GM19099 (cell line): ENCODE data around the gene EMILIN1.

ENCODE experiments used
- POLR2A ChIP-seq: IDR thresholded peaks from 3 replicates; pipeline ENCODE4 v1.6.1; 2011; ENCODE audit warnings: low read depth; ENCODE audit not compliant: insufficient read length; ENCODE audit errors: extremely low read depth

Gene EMILIN1

GRCh38 chr2:27093430-27094352, 15.3 kb downstream of the EMILIN1 start:
- TF ChIP-seq POLR2A = no peak

DNA sequence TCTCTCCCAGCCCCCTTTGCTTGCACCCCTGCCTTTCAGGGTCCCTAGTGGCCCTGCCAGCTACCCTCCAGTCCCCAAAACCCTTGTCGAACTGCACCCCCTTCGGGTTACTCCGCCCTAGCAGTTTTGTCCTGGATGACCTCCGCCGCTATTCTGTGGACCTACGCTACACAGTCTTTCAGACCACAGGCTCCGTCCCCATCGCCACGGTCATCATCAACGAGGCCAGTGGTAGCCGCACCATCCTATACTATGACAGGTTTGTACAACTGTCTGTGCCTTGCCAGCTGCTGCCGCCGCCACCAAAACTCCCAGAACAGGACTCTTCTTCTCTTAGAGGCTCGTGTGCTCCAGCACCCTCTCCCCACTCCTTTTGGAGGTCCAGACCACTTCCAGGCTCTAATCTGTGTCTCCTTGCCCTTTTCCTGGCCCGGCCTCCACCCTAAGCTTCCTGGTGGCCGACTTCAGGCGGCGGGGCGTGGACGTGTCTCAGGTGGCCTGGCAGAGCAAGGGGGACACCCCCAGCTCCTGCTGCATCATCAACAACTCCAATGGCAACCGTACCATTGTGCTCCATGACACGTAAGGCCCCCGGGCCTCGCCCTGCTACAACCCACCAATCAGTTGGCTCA, 16.1 kb downstream of the EMILIN1 start:
- TF ChIP-seq POLR2A = no peak

DNA sequence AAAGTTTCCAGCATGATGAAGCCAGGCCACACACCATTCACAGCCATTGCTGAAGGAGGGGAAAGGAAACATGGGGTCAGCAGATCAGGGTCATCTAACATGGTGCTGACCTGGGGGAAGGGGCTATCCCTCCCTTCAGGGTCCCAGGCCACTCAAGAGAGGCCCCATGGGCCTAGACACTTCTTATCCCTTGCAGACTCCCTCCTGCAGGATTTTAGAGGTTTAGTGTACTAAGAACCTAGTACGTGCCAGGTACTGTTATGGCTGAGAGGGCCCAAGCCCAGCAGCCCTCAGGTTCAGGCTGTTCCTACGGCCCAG, 17.0 kb downstream of the EMILIN1 start:
- TF ChIP-seq POLR2A = no peak

DNA sequence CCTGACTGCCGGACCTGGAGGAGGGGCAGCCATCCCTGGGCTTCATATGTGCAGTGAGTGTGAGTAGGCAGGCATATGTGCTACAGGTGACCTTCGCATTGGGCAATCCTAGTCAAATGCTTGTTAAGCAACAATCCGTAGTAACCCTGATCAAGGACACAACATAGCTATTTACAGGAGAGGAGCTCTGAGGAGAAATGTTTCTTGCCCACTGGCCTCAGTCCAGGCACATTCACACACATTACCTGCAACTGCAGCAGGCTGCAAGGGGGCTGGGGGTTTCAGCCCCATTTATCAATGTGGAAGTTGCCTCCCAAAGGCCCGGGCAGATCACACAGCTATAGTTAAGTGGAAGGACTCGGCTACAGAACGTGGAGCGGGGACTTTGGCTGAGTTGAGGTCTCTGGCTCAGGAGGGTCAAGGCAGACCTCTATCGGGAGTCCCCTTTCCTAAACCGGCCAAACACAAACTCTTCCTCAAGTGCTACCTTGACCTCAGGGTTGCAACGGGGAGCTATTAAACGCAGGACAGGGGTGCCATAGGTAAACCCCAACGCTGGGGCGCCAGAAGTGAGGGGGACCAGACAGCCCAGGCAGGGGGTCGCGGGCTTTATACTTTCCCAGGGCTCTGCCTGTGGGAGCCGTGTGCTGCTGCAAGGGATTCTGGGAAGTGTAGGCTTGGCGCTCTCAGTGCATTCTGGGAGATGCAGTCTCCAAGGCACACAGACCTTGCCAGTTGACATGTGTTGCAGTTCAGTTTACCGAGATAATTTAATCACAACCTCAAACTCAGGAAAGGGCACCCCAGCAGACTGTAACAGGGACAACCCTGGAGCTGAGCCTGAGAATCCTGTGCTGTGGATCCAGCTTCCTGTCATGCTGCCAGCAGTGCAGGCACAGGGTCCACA, 17.6 kb downstream of the EMILIN1 start:
- TF ChIP-seq POLR2A = no peak

- no peak for TF ChIP-seq POLR2A
Observed at GRCh38 chr2:27096748-27097297, 18.4 kb downstream of the EMILIN1 start.

DNA sequence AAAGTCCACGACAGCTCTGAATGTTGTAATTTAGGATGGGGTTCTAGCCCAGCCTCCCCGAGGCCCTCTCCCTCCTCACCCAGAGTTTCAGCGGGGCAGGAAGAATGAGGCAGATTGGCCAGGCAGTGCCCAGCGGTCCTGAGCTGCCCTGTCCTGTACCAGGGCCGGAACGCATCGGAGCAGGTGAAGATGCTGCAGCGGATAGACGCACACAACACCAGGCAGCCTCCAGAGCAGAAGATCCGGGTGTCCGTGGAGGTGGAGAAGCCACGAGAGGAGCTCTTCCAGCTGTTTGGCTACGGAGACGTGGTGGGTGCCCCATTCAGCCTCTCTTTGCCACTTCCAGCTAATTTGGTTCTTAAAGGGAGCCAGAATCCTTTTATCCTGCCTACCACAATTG, 18.9 kb downstream of the EMILIN1 start:
- no peak for TF ChIP-seq POLR2A

DNA sequence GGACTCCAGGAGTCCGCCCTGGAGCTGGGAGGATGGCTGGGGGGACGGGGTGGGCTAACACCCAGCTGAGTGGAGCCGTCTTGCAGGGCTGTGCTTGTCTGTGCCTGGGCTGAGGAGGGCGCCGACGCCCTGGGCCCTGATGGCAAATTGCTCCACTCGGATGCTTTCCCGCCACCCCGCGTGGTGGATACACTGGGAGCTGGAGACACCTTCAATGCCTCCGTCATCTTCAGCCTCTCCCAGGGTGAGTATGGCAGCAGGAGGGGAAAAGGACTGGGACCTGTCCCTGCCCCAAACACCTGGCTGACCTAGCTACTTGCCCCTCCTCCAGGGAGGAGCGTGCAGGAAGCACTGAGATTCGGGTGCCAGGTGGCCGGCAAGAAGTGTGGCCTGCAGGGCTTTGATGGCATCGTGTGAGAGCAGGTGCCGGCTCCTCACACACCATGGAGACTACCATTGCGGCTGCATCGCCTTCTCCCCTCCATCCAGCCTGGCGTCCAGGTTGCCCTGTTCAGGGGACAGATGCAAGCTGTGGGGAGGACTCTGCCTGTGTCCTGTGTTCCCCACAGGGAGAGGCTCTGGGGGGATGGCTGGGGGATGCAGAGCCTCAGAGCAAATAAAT, 21.0 kb downstream of the EMILIN1 start:
- TF ChIP-seq POLR2A = no peak

DNA sequence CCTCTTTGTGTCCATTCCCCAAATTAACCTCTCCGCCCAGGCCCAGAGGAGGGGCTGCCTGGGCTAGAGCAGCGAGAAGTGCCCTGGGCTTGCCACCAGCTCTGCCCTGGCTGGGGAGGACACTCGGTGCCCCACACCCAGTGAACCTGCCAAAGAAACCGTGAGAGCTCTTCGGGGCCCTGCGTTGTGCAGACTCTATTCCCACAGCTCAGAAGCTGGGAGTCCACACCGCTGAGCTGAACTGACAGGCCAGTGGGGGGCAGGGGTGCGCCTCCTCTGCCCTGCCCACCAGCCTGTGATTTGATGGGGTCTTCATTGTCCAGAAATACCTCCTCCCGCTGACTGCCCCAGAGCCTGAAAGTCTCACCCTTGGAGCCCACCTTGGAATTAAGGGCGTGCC, 21.6 kb downstream of the EMILIN1 start:
- no peak for TF ChIP-seq POLR2A

GRCh38 chr2:27102329-27102728, 23.9 kb downstream of the EMILIN1 start:
- TF ChIP-seq POLR2A = no peak

GRCh38 chr2:27105981-27106380, 27.6 kb downstream of the EMILIN1 start:
- TF ChIP-seq POLR2A = no peak

DNA sequence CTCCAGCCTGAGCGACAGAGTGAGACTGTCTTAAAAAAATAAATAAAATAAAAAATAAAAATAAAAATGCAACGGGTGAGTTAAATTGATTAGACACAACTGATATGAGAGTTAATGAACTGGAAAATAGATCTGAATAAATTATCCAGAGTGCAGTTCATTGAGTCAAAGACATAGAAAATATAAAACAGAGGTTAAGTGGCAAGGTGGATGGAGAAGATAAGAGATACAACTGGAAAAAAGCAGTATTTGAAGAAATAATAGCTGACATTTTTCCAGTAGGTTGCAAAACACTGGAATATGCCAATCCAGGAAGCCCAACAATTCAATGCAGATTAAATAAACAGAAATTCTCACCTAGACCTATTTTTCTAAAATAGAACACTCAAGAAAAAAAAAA, 29.8 kb downstream of the EMILIN1 start:
- no peak for TF ChIP-seq POLR2A

GRCh38 chr2:27109083-27109482, 30.7 kb downstream of the EMILIN1 start:
- TF ChIP-seq POLR2A = no peak

- no peak for TF ChIP-seq POLR2A
Observed at GRCh38 chr2:27115519-27115918, 37.1 kb downstream of the EMILIN1 start.

- TF ChIP-seq POLR2A = no peak
Observed at GRCh38 chr2:27117995-27118524, 39.6 kb downstream of the EMILIN1 start.
